IPS DF 6.9 (cell line): ENCODE measurements around the gene MIER1.

ENCODE experiments used
- DNase-seq: peaks from one replicate; pipeline ENCODE4 v3.0.0-alpha.2; 2013; ENCODE audit warnings: low read depth, low spot score
- H3K27ac ChIP-seq: one replicate; pipeline ENCODE4 v1.5.1; 2013; ENCODE audit warnings: low read length, control low read depth
- H3K27me3 ChIP-seq: 2 replicates; pipeline ENCODE4 v1.6.1; 2013; ENCODE audit warnings: mild to moderate bottlenecking, low read length; ENCODE audit not compliant: control insufficient read depth, insufficient read depth
- H3K36me3 ChIP-seq: 2 replicates; pipeline ENCODE4 v1.6.1; 2013; ENCODE audit warnings: low read length; ENCODE audit not compliant: control insufficient read depth, insufficient read depth
- H3K4me1 ChIP-seq: 2 replicates; pipeline ENCODE4 v1.6.1; 2013; ENCODE audit warnings: low read length; ENCODE audit not compliant: control insufficient read depth, insufficient read depth
- H3K4me3 ChIP-seq: 2 replicates; pipeline ENCODE4 v1.5.1; 2013; ENCODE audit warnings: mild to moderate bottlenecking, low read length
- H3K9me3 ChIP-seq: 2 replicates; pipeline ENCODE4 v1.6.1; 2013; ENCODE audit warnings: low read length, inconsistent platforms; ENCODE audit not compliant: control insufficient read depth, insufficient read depth
- WGBS: extraction: QIAGEN DNeasy Blood & Tissue Kit; methylation state at CpG from one replicate; pipeline ENCODE4 v1.1.7; 2013; ENCODE audit warnings: mixed read lengths, missing lambda C conversion rate; ENCODE audit not compliant: insufficient read length, insufficient coverage; 5-methylcytosine and 5-hydroxymethylcytosine counted together

MIER1 gene

DNA sequence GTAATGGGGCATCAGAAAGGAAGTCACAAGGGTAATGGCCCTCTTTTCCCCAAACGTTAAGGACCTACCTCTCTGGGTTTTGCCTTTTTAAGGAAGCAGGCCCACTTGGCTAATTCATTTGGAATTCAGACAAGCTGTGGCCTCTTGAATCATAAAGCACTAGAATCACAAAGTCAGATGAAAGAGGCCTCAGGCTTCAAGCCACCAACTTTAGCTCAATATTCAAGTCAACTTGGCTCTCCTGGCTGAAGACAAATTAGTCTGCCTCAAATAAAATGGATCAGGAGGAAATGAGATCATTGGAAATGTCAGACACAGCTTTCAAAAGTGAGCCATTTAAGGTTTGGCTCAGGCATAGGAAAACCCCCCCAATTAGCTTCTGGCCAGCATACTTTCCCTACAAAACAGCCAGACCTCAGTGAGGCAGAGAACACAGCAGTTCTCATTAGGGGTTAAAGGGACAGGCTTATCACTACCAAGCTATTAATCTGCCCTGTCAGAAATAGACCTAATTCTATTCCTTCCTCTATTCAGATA, 94.9 kb downstream of the MIER1 start:
- no peak overlapping the region for H3K4me3 ChIP-seq
- WGBS, result no CpG with 5 or more reads among the region's 1 CpG
- H3K27me3 ChIP-seq, result peaks cover 6% of the 10 kb centered on the region; the same call in 1 of the 2 replicates
- no peak overlapping the region for H3K27ac ChIP-seq
- no peaks in the 10 kb centered on the region for H3K36me3 ChIP-seq
- H3K4me1 ChIP-seq, result peaks cover 4% of the 10 kb centered on the region; the same call in 1 of the 2 replicates
- no peaks in the 10 kb centered on the region for H3K9me3 ChIP-seq
- DNase-seq, result peak; percentile 16

DNA sequence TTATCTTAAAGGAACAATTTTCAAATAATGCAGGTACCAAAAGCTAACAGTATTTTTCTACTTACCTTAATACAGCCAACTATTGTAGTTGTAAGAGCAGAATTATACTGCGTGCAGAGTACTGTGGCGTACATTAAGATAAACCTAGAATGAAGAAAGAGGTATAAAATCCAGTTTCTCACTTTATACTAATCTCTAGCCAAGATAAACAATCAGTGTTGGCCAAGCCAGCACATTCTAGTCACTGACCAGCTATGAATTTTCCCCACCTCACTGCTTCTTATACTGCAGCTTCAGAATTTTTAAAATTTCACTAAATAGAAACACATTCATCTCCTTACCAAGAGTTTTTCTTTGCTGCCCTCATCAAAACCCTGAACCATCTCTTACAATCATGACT, 95.5 kb downstream of the MIER1 start:
- H3K4me3 ChIP-seq, result no peak overlapping the region
- no peaks in the 10 kb centered on the region for H3K9me3 ChIP-seq
- no peak overlapping the region for H3K27ac ChIP-seq
- H3K27me3 ChIP-seq, result peaks cover 6% of the 10 kb centered on the region; the same call in 1 of the 2 replicates
- H3K4me1 ChIP-seq, result peaks cover 4% of the 10 kb centered on the region; the same call in 1 of the 2 replicates
- no peak for DNase-seq
- WGBS, result no CpG with 5 or more reads among the region's 2 CpGs
- no peaks in the 10 kb centered on the region for H3K36me3 ChIP-seq

DNA sequence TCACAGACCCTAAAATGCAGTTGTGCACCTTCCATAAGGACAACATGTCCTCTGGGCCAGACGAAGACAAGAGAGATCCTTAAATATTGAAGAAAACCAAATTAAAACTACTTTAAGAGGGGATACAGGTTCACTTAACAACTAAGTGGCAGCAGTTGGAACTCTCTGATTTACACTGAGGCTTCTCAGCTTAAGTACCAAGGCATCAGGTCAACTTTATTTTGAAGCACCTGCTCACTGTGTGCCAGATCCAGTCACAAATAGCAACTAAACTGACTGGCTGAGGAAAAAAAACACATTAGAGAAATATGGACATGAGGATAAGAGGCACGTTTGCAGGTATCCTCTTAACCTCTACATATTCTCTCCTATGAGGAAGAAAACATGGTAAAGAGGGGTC, 96.0 kb downstream of the MIER1 start:
- H3K4me1 ChIP-seq, result peaks cover 4% of the 10 kb centered on the region; the same call in 1 of the 2 replicates
- H3K4me3 ChIP-seq, result no peak overlapping the region
- no peaks in the 10 kb centered on the region for H3K36me3 ChIP-seq
- peaks cover 6% of the 10 kb centered on the region; the same call in 1 of the 2 replicates for H3K27me3 ChIP-seq
- no peak for DNase-seq
- no peak overlapping the region for H3K27ac ChIP-seq
- no CpG with 5 or more reads among the region's 2 CpGs for WGBS
- no peaks in the 10 kb centered on the region for H3K9me3 ChIP-seq

DNA sequence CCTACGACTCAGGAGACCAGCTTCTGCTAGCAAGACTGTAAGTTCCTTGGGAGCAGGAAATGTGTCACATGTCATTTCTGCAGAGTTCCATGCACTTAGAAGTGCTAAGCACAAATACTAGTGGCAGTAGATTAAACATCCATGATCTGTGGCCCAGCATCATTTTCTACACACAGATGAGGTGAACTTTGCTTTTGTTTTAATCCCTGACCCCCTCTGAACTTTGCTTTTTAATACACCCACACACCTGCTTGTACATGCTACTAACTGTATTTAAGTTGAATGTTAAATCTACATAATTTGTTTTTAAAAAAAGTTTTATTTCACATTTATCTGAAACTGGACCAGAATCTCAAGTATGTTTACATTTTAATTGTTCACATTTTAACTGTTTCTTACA, 104.7 kb downstream of the MIER1 start:
- Histone ChIP-seq H3K4me3 (no peak overlapping the region), H3K36me3 (no peaks in the 10 kb centered on the region), H3K4me1 (no peaks in the 10 kb centered on the region), H3K9me3 (no peaks in the 10 kb centered on the region), H3K27ac (no peak overlapping the region), H3K27me3 (no peaks in the 10 kb centered on the region)
- WGBS, result no CpG with 5 or more reads among the region's 1 CpG
- DNase-seq, result no peak

DNA sequence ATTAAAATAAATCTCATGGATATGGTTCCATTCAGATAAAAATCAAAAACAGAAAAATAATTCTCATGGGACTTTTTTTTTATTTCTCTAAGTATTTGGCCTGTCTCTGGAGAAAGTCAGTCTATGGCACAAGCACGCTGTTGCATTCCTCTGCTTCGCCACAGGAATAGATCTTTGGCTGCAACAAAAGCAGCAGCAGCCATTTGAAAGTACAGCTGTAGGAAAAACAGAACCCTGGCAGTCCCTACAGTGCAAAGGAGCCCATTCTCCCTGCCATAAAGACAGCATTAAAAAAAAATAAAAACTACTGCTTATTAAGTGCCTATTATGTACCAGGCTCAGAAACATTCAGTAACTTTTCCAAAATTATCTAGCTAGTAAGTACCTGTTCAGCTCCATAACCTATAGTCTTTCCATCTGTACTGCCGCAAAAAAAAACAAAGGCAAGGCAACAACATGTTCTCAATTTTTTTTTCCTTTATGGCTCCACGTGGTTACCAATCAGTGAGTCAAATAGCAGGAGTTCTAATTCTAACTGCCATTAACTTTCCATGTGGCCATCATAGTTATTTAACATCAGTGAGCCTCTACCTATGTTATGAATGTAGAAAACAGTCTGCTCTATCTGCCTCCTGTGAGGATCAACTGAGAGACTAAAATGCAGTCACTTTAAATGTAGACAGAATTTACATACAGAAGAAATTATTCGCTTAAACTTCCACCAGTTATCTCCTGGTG, 106.5 kb downstream of the MIER1 start:
- WGBS, result no CpG with 5 or more reads among the region's 5 CpGs
- Histone ChIP-seq H3K4me1 (no peaks in the 10 kb centered on the region), H3K36me3 (no peaks in the 10 kb centered on the region), H3K27ac (no peak overlapping the region), H3K27me3 (no peaks in the 10 kb centered on the region), H3K9me3 (no peaks in the 10 kb centered on the region), H3K4me3 (no peak overlapping the region)
- no peak for DNase-seq

DNA sequence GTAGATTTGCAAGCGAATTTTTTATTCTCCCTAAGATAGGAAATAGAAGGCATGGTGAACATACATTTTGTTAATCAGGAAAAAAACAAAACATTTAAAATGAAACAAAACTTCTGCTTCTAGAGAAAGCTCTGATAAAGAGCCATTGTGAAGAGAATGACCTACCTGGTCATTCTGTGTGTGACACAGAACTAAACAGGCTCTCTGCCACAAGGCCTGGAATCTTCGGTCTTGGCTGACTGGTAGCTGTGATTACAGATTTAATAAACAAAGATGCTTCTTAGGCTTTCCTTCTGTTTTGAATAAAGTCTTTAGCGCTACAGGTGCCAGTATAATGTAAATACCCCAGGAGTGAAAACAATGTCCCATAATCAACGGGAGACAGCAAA, 107.1 kb downstream of the MIER1 start:
- H3K27ac ChIP-seq, result no peak overlapping the region
- no peak for DNase-seq
- H3K4me1 ChIP-seq, result no peaks in the 10 kb centered on the region
- no CpG with 5 or more reads among the region's 4 CpGs for WGBS
- no peaks in the 10 kb centered on the region for H3K9me3 ChIP-seq
- H3K27me3 ChIP-seq, result no peaks in the 10 kb centered on the region
- no peak overlapping the region for H3K4me3 ChIP-seq
- no peaks in the 10 kb centered on the region for H3K36me3 ChIP-seq
